HepG2 (cell line): ENCODE results near the gene SLC19A1. TPM values are rescaled to one million over a fixed set of nuclear protein-coding genes. Genes with fewer than 3 reads are reported as not detected.

ENCODE experiments used
- AHR ChIP-seq: IDR thresholded peaks from 2 replicates; pipeline ENCODE4 v1.6.1; 2018; ENCODE audit warnings: missing genetic modification reagents, missing compliant biosample characterization
- ARID4A ChIP-seq: sonication (generic); formaldehyde crosslinking; IDR thresholded peaks from 2 replicates; pipeline ENCODE4 v1.5.0; 2020; ENCODE audit warnings: mild to moderate bottlenecking, missing genetic modification reagents, borderline replicate concordance
- CBFB ChIP-seq: sonication (generic); formaldehyde crosslinking; IDR thresholded peaks from 2 replicates; pipeline ENCODE4 v1.4.0; 2020; ENCODE audit warnings: missing genetic modification reagents
- EHMT2 ChIP-seq: fragments of 200-600 bp; sonication (generic); IDR thresholded peaks from 2 replicates; pipeline ENCODE4 v1.7.0; 2017; ENCODE audit warnings: antibody characterized with exemption, low read depth, low read length, borderline replicate concordance
- FOSL1 ChIP-seq: sonication (generic); formaldehyde crosslinking; IDR thresholded peaks from 2 replicates; pipeline ENCODE4 v1.9.0; 2021; ENCODE audit warnings: missing genetic modification reagents, borderline replicate concordance
- GLI4 ChIP-seq: sonication (generic); formaldehyde crosslinking; IDR thresholded peaks from 2 replicates; pipeline ENCODE4 v1.5.1; 2020; ENCODE audit warnings: missing genetic modification reagents, mild to moderate bottlenecking, moderate library complexity, borderline replicate concordance
- HOXA5 ChIP-seq: sonication (generic); formaldehyde crosslinking; IDR thresholded peaks from 2 replicates; pipeline ENCODE4 v1.4.0; 2020; ENCODE audit warnings: missing genetic modification reagents
- LBX2 ChIP-seq: sonication (generic); formaldehyde crosslinking; IDR thresholded peaks from 2 replicates; pipeline ENCODE4 v1.5.0; 2020; ENCODE audit warnings: missing genetic modification reagents, mild to moderate bottlenecking, borderline replicate concordance
- NFIC ChIP-seq: IDR thresholded peaks from 2 replicates; pipeline ENCODE4 v1.6.1; 2012; ENCODE audit warnings: mild to moderate bottlenecking, low read length, inconsistent platforms
- PAX8 ChIP-seq: sonication (generic); formaldehyde crosslinking; IDR thresholded peaks from 2 replicates; pipeline ENCODE4 v1.8.0; 2022; ENCODE audit warnings: mild to moderate bottlenecking, missing genetic modification reagents, borderline replicate concordance
- RBAK ChIP-seq: sonication (generic); formaldehyde crosslinking; IDR thresholded peaks from 2 replicates; pipeline ENCODE4 v1.5.1; 2020; ENCODE audit warnings: mild to moderate bottlenecking, missing genetic modification reagents
- SRSF1 ChIP-seq: fragments of 200-400 bp; formaldehyde crosslinking; optimal IDR thresholded peaks from 2 replicates; pipeline ENCODE3; 2017; ENCODE audit warnings: mild to moderate bottlenecking, low read depth, low read length, moderate library complexity
- YY1 ChIP-seq: IDR thresholded peaks from 2 replicates; pipeline ENCODE4 v1.6.1; 2011; ENCODE audit warnings: low read length, low read depth, moderate library complexity, mild to moderate bottlenecking; ENCODE audit not compliant: insufficient read depth, insufficient replicate concordance
- ZBTB38 ChIP-seq: sonication (generic); formaldehyde crosslinking; IDR thresholded peaks from 2 replicates; pipeline ENCODE4 v1.5.1; 2020; ENCODE audit warnings: mild to moderate bottlenecking, missing genetic modification reagents
- ZNF235 ChIP-seq: sonication (generic); formaldehyde crosslinking; IDR thresholded peaks from 2 replicates; pipeline ENCODE4 v1.8.1; 2023; ENCODE audit warnings: mild to moderate bottlenecking, missing genetic modification reagents, borderline replicate concordance
- ZNF441 ChIP-seq: sonication (generic); formaldehyde crosslinking; IDR thresholded peaks from 2 replicates; pipeline ENCODE4 v1.7.0; 2021; ENCODE audit warnings: missing genetic modification reagents, borderline replicate concordance
- ZNF768 ChIP-seq: sonication (generic); formaldehyde crosslinking; IDR thresholded peaks from 2 replicates; pipeline ENCODE4 v1.4.0; 2020; ENCODE audit warnings: missing genetic modification reagents
- polyA plus RNA-seq, 8 experiments: library from polyadenylated mRNA; depleted of rRNA in 3 of 8; stranded (reverse) in 7 of 8; unstranded in 1 of 8; fragments of >200 nt; fragmentation: Illumina TruSeq in 4 of 8; extraction: Trizol in 4 of 8; gene quantifications; 2 replicates each; pipeline versions ENCODE4 v1.2.1 to v1.2.3, GENCODE V29; 2011 to 2016; ENCODE audit warnings: low read depth in 4 of 8, missing spikeins in 1 of 8, mixed read lengths in 1 of 8; ENCODE audit not compliant: insufficient read depth in 1 of 8
- total RNA-seq, 5 experiments: library from RNA; depleted of rRNA; stranded (reverse); fragments of >200 nt; fragmentation: Illumina TruSeq; extraction: Trizol; gene quantifications; 2 replicates each; pipeline ENCODE4 v1.2.3, GENCODE V29; 2016; ENCODE audit warnings: low read depth in 1 of 5
- TF ChIP-seq, protein P1 (sequence below): sonication (generic); formaldehyde crosslinking; IDR thresholded peaks from 2 replicates; pipeline ENCODE4 v1.4.0; 2020; ENCODE audit warnings: missing genetic modification reagents
- TF ChIP-seq, protein P2 (sequence below): sonication (generic); formaldehyde crosslinking; IDR thresholded peaks from 2 replicates; pipeline ENCODE4 v1.5.0; 2020; ENCODE audit warnings: mild to moderate bottlenecking, missing genetic modification reagents, moderate library complexity
- TF ChIP-seq, protein P3 (sequence below): sonication (generic); formaldehyde crosslinking; IDR thresholded peaks from 2 replicates; pipeline ENCODE4 v1.8.0; 2023; ENCODE audit warnings: mild to moderate bottlenecking, missing genetic modification reagents

Gene SLC19A1
- total and polyA plus RNA-seq, 2 of the 13 experiments (the other 11 are each of a cell fraction or from before 2014, with no cell fraction given): 21.8 to 23.0 TPM

DNA sequence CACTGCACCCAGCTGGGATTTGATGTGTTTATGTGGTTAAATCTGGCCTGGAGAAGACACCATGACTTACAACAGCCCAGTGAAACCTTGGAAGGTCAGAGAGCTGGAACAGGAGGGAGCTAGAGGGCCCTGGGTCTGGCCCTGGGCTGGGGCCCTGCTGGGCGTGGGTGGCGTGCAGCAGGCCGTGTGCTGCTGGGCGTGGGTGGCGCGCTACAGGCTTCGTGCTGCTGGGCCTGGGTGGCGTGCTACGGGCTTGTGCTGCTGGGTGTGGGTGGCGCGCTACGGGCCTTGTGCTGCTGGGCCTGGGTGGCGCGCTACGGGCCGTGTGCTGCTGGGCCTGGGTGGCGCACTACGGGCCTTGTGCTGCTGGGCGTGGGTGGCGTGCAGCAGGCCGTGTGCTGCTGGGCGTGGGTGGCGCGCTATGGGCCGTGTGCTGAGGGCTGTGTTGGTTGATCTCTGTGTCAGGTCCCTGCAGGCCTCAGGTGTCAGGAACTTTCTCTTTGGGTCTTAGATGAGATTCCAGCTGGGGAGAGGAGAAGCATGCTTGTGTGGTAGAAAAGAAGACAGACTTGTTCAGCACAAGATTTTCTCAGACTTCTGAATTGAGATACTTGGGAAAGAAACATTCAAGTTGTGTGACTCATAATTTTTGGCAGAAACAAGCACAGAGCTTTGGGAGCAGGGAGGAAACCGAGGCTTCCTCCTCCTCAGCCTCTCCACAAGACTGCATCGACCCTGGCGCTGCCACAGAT lies 71.3 kb downstream of the SLC19A1 start (continued):
- TF ChIP-seq PAX8 (CRISPR knock-in tag): no peak
- TF ChIP-seq ZNF235: peak; percentile 50; the same call in 1 of the 2 replicates
- TF ChIP-seq ZNF768 (CRISPR knock-in tag): 0 out of 2 replicates have a peak, but pooled peaks have one; percentile 32
- TF ChIP-seq, protein P1, sequence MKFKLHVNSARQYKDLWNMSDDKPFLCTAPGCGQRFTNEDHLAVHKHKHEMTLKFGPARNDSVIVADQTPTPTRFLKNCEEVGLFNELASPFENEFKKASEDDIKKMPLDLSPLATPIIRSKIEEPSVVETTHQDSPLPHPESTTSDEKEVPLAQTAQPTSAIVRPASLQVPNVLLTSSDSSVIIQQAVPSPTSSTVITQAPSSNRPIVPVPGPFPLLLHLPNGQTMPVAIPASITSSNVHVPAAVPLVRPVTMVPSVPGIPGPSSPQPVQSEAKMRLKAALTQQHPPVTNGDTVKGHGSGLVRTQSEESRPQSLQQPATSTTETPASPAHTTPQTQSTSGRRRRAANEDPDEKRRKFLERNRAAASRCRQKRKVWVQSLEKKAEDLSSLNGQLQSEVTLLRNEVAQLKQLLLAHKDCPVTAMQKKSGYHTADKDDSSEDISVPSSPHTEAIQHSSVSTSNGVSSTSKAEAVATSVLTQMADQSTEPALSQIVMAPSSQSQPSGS (CRISPR knock-in tag): no peak
- no peak for TF ChIP-seq AHR
- TF ChIP-seq NFIC: no peak
- TF ChIP-seq LBX2 (CRISPR knock-in tag): 0 out of 2 replicates have a peak, but pooled peaks have one; percentile 44
- no peak for TF ChIP-seq FOSL1
- TF ChIP-seq ZBTB38 (CRISPR knock-in tag): peak; percentile 100
- TF ChIP-seq, protein P2, sequence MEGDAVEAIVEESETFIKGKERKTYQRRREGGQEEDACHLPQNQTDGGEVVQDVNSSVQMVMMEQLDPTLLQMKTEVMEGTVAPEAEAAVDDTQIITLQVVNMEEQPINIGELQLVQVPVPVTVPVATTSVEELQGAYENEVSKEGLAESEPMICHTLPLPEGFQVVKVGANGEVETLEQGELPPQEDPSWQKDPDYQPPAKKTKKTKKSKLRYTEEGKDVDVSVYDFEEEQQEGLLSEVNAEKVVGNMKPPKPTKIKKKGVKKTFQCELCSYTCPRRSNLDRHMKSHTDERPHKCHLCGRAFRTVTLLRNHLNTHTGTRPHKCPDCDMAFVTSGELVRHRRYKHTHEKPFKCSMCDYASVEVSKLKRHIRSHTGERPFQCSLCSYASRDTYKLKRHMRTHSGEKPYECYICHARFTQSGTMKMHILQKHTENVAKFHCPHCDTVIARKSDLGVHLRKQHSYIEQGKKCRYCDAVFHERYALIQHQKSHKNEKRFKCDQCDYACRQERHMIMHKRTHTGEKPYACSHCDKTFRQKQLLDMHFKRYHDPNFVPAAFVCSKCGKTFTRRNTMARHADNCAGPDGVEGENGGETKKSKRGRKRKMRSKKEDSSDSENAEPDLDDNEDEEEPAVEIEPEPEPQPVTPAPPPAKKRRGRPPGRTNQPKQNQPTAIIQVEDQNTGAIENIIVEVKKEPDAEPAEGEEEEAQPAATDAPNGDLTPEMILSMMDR (CRISPR knock-in tag): no peak
- TF ChIP-seq SRSF1: no peak
- TF ChIP-seq, protein P3, sequence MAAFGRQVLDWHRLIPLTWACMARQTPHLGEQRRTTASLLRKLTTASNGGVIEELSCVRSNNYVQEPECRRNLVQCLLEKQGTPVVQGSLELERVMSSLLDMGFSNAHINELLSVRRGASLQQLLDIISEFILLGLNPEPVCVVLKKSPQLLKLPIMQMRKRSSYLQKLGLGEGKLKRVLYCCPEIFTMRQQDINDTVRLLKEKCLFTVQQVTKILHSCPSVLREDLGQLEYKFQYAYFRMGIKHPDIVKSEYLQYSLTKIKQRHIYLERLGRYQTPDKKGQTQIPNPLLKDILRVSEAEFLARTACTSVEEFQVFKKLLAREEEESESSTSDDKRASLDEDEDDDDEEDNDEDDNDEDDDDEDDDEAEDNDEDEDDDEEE (CRISPR knock-in tag): peak; percentile 77; the same call in 1 of the 2 replicates
- no peak for TF ChIP-seq HOXA5
- no peak for TF ChIP-seq ARID4A (CRISPR knock-in tag)
- TF ChIP-seq GLI4: 0 out of 2 replicates have a peak, but pooled peaks have one; percentile 1
- TF ChIP-seq YY1: no peak
- no peak for TF ChIP-seq EHMT2
- no peak for TF ChIP-seq CBFB (CRISPR knock-in tag)
- no peak for TF ChIP-seq RBAK (CRISPR knock-in tag)
- peak; percentile 15; the same call in 1 of the 2 replicates for TF ChIP-seq ZNF441
